ENCODE data around the gene ASB7. TPM values are rescaled to one million over a fixed set of nuclear protein-coding genes. Genes with fewer than 3 reads are reported as not detected.
A peak's percentile ranks its signal among the peaks of the same experiment; 100 is the strongest.

Gene ASB7
- 10 to 100 TPM; 15.3 to 18.3 TPM for total RNA-seq
- polyA plus RNA-seq: 1 to 10 TPM; 3.3 to 6.5 TPM
- long read RNA-seq, donor 1, full-length matches to known transcripts: 2 of 2 reads
- long read RNA-seq, donor 1, partial matches to known transcripts: 0 of 2 reads
- long read RNA-seq, donor 1, other reads (novel, unspliced or antisense): 0 of 2 reads
- long read RNA-seq, donor 2, full-length matches to known transcripts: 1 of 1 reads
- long read RNA-seq, donor 2, partial matches to known transcripts: 0 of 1 reads
- long read RNA-seq, donor 2, other reads (novel, unspliced or antisense): 0 of 1 reads
- long read RNA-seq, donor 3, full-length matches to known transcripts: 2 of 8 reads
- long read RNA-seq, donor 3, partial matches to known transcripts: 6 of 8 reads
- long read RNA-seq, donor 3, other reads (novel, unspliced or antisense): 0 of 8 reads
- long read RNA-seq, donor 4, partial matches to known transcripts: 0 of 1 reads
- long read RNA-seq, donor 4, other reads (novel, unspliced or antisense): 0 of 1 reads
- long read RNA-seq, donor 5, full-length matches to known transcripts: 4 of 21 reads
- long read RNA-seq, donor 5, partial matches to known transcripts: 17 of 21 reads
- long read RNA-seq, donor 5, other reads (novel, unspliced or antisense): 0 of 21 reads

- peaks cover 6 to 27% (median 8%) of the 10 kb centered on the region in 5 donors for H3K4me1 ChIP-seq (ENCODE audit: control insufficient read depth in 5 of 5, insufficient read depth in 5 of 5, low read length in 5 of 5)
- H3K27me3 ChIP-seq (ENCODE audit: control insufficient read depth in 3 of 3, insufficient read depth in 3 of 3, low read length in 2 of 3): no peaks in the 10 kb centered on the region
- ATAC-seq (ENCODE audit: insufficient read depth, low FRiP score) (peak; percentile 98), DNase-seq (peak; percentile 100)
- no peak for TF ChIP-seq CTCF (IDR thresholded peaks at IDR 0.05; ENCODE audit: control extremely low read depth, extremely low read depth)
- H3K4me3 ChIP-seq: peak within 1 kb of the TSS; percentile 87
- WGBS, 2 donors: 0 to 1% methylated on average over 50 to 51 of the region's 51 CpGs
- no peaks in the 10 kb centered on the region for H3K9me3 ChIP-seq (ENCODE audit: control insufficient read depth in 4 of 4, insufficient read depth in 3 of 4, low read length in 3 of 4)
- H3K9ac ChIP-seq (ENCODE audit: insufficient read depth in 1 of 2, low read length in 2 of 2): peak within 1 kb of the TSS; percentile 84
- H3K36me3 ChIP-seq (ENCODE audit: control insufficient read depth in 4 of 4, insufficient read depth in 4 of 4, low read length in 4 of 4): peaks cover 0 to 4% (median 2%) of the 10 kb centered on the region in 4 donors
- peak within 1 kb of the TSS; percentile 83 to 87 for H3K27ac ChIP-seq (ENCODE audit: low read depth in 1 of 2, low read length in 1 of 2)
Measured at GRCh38 chr15:100602064-100602822, at the start of gene ASB7, which contains the start of gene LINS1. Gene ASB7, plus strand, starts transcription at chr15:100602589. Its CDS starts 9,628 bp downstream, at chr15:100612217. Gene LINS1, minus strand, starts transcription at chr15:100602184. Its CDS starts 21,342 bp downstream, at chr15:100580842.

GRCh38 chr15:100553468-100553867 lies 48.9 kb upstream of the ASB7 start:
- Histone ChIP-seq H3K27ac (ENCODE audit: low read depth in 1 of 2, low read length in 1 of 2) (no peak overlapping the region), H3K27me3 (ENCODE audit: control insufficient read depth in 3 of 3, insufficient read depth in 3 of 3, low read length in 2 of 3) (no peaks in the 10 kb centered on the region), H3K9me3 (ENCODE audit: control insufficient read depth in 4 of 4, insufficient read depth in 3 of 4, low read length in 3 of 4) (peaks cover 0 to 5% (median 0%) of the 10 kb centered on the region in 4 donors), H3K36me3 (ENCODE audit: control insufficient read depth in 4 of 4, insufficient read depth in 4 of 4, low read length in 4 of 4) (no peaks in the 10 kb centered on the region), H3K9ac (ENCODE audit: insufficient read depth in 1 of 2, low read length in 2 of 2) (no peak overlapping the region), H3K4me1 (ENCODE audit: control insufficient read depth in 5 of 5, insufficient read depth in 5 of 5, low read length in 5 of 5) (no peaks in the 10 kb centered on the region), H3K4me3 (no peak overlapping the region)
- DNase-seq (no peak), ATAC-seq (ENCODE audit: insufficient read depth, low FRiP score) (no peak)
- no peak for TF ChIP-seq CTCF (IDR thresholded peaks at IDR 0.05; ENCODE audit: control extremely low read depth, extremely low read depth)
- 76 to 90% methylated on average over 16 of the region's 16 CpGs for WGBS, 2 donors

GRCh38 chr15:100558771-100559254 lies 43.6 kb upstream of the ASB7 start:
- no peak overlapping the region for H3K27ac ChIP-seq (ENCODE audit: low read depth in 1 of 2, low read length in 1 of 2)
- 94 to 95% methylated on average over 50 of the region's 50 CpGs for WGBS, 2 donors
- H3K9me3 ChIP-seq (ENCODE audit: control insufficient read depth in 4 of 4, insufficient read depth in 3 of 4, low read length in 3 of 4): peaks cover 0 to 4% (median 0%) of the 10 kb centered on the region in 4 donors
- H3K4me3 ChIP-seq: no peak overlapping the region
- ATAC-seq (ENCODE audit: insufficient read depth, low FRiP score) (no peak), DNase-seq (no peak)
- no peaks in the 10 kb centered on the region for H3K27me3 ChIP-seq (ENCODE audit: control insufficient read depth in 3 of 3, insufficient read depth in 3 of 3, low read length in 2 of 3)
- H3K9ac ChIP-seq (ENCODE audit: insufficient read depth in 1 of 2, low read length in 2 of 2): no peak overlapping the region
- H3K36me3 ChIP-seq (ENCODE audit: control insufficient read depth in 4 of 4, insufficient read depth in 4 of 4, low read length in 4 of 4): no peaks in the 10 kb centered on the region
- TF ChIP-seq CTCF (IDR thresholded peaks at IDR 0.05; ENCODE audit: control extremely low read depth, extremely low read depth): no peak
- H3K4me1 ChIP-seq (ENCODE audit: control insufficient read depth in 5 of 5, insufficient read depth in 5 of 5, low read length in 5 of 5): no peaks in the 10 kb centered on the region
